Stimulated activated CD8-positive, alpha-beta memory T cell treated with anti-CD3 and anti-CD28 coated beads, Interleukin-7, amount 100 ng/mL, for 24 hours (primary cell): ENCODE measurements around the gene RND1.

Experiments
- DNase-seq: peaks from one replicate; pipeline ENCODE4 v3.0.0-alpha.2; 2020; ENCODE audit warnings: low read depth

Gene RND1

GRCh38 chr12:48807981-48808380 is 57.7 kb downstream of the RND1 start:
- DNase-seq = no peak
